DMS53 (cell line): ENCODE results near the gene PCDH1.

ENCODE experiments used
- DNase-seq: peaks from one replicate; lab custom pipeline; 2025; lab: John Stamatoyannopoulos, UW

The PCDH1 gene

DNA sequence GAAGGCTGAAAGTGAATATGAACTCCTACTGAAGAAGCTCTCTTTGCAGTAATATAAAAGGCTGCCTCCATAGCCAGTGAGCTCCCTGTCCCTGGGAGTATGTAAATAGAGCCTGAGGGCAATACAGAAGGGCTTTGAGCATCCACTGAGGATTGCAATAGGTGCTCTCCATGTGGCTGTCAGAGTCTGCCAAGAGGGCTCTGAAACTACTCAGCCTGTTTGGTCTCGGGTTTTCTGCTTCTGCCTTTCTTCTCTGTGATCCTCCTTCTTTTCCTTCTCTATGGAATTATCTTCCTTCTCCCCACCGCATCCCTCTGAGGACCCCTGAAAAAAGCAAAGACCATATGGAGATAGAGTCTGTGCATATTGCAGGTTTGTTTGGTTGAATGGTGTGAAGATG lies 69.4 kb downstream of the PCDH1 start:
- DNase-seq = no peak

DNA sequence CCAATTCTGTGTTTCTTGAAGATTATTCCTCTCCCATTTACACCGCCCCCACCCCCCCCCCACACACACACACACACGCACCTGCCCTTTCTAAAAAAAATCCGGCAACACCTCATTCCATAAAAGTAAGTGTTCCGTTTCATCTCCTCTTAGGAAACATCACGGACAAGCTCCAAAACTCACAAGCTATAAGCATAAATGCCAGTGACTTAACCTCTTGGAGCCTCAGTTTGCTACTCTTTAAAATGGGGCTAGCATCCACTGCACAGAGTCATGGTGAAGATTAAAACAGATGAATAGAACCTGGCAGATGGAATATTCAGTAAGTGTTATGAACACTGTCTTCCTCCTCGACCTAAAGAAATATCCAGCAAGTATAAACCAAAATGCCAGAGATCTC lies 70.5 kb downstream of the PCDH1 start:
- DNase-seq = no peak

DNA sequence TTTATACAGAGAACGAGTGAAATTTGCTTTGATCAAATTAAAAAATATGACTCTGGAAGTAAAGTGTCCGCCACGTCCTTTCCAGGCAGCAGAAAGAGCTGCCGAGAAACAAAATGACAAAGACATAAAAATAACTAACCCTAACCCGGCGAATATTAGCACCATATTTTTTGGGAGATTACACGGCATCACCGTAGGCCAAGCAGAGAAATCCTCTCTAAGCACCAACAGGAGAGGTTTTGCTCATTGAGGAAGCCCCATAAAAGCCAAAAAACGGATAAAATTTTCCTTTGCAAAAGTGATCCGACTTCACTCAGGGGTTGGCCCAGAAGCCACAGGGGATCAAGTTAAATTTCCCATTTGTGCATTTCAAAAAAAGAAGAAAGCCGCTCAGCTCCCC lies 70.9 kb downstream of the PCDH1 start:
- DNase-seq = no peak

DNA sequence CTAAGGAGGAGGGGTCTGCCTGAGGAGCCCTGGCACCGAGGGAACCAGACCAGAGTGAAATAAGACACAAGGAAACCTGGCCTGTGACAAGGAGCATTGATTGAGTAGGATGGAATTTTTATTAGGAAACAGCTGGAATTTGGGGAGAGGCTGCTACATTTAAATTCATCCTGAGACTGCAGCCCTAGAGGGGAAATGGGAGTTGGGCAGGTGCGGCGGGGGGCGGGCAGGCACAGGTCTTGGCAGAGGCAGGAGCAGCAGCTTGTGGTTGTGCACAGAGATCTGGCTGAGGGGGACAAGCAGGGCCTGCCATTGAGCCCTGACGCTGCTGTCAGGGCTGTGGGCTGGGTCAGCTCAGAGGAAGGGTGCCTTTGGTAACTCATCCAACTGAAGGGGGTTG lies 71.6 kb downstream of the PCDH1 start:
- no peak for DNase-seq

DNA sequence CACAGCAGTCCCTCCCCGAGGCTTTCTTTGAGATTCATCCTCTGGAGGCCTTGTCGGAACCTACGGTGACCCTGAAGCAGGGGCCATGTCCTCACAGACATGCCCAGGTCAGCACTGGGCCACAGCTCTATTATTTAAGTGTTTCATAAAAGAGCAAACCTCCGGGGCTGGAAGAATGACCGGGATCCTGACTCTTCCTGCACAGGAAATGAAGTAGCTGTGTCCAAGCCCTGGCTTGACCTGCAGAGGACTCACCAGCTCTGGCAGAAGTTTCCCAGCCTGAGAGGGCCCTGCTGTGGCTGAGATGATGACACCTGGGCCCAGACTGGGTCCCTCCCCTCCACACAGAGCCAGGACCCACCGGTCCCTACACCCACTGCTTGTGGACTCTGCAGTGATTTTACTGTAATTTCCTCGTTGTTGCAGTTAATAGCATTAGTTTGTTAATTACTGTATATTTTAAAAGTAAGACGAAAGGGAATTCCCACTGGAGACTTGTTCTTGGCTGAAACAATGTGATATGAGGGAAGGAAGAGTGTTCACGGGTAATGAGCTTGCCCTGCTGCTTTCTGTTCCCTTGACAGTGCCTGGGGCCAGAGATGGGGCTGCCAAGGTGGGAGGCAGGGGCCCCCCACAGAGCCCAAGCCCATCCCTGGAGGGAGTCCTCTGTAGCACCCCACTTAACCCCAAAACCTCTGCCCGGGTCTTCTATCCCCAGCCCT lies 72.2 kb downstream of the PCDH1 start:
- no peak for DNase-seq

DNA sequence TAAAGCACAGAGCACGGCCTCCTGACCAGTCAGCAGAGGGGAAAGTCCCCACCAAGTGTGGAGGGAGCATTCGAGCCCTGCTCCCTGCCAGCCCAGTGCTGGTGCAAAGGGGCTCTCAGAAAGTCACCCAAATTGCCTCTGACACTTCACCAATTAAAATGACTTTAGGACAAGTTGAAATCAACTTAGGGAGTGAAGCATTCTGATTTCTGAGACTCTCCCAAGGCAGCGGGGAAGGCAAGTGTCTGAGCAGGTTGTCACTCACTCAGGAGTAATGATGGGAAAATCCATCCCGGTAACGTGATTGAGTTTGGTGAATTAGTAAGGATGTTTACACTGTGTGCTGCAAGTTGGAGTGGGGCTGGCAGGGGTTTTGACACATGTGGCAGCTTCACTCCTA lies 73.7 kb downstream of the PCDH1 start:
- DNase-seq = no peak
